Renal cortex interstitium (tissue), 11 donors: ENCODE data around the gene KDM6B. TPM values are rescaled to one million over a fixed set of nuclear protein-coding genes. Genes with fewer than 3 reads are reported as not detected.
A peak's percentile ranks its signal among the peaks of the same experiment; 100 is the strongest.

Experiments
- DNase-seq, 11 donors: peaks; one replicate each; pipeline ENCODE4 v3.0.0-alpha.2; 2013; ENCODE audit warnings: low read depth in 9 of 11, low spot score in 4 of 11; ENCODE audit errors: extremely low read depth in 1 of 11
- polyA plus RNA-seq, 3 donors: library from polyadenylated mRNA; unstranded; fragments of 120-200 nt; gene quantifications; one replicate each; pipeline ENCODE4 v1.2.1, GENCODE V29; 2013; ENCODE audit not compliant: insufficient read length in 3 of 3

Gene KDM6B
- polyA plus RNA-seq, 3 donors: 20.9 to 35.4 (median 28.3) TPM

GRCh38 chr17:7846765-7847661 is 13.0 kb downstream of the KDM6B start:
- DNase-seq: no peak

GRCh38 chr17:7848131-7848579 is 14.1 kb downstream of the KDM6B start:
- no peak for DNase-seq

GRCh38 chr17:7848739-7849129 is 14.7 kb downstream of the KDM6B start:
- no peak for DNase-seq

- DNase-seq: no peak
Measured at GRCh38 chr17:7849130-7849750, 15.2 kb downstream of the KDM6B start.

- no peak for DNase-seq
Measured at GRCh38 chr17:7849751-7850504, 15.9 kb downstream of the KDM6B start.

GRCh38 chr17:7850701-7851437 is 16.9 kb downstream of the KDM6B start:
- no peak for DNase-seq

- DNase-seq: peak in 4 of 11 donors; percentile 82 to 87 (median 85)
Measured at GRCh38 chr17:7851438-7852261, 17.6 kb downstream of the KDM6B start.

- DNase-seq: no peak
Measured at GRCh38 chr17:7852262-7852670, 18.2 kb downstream of the KDM6B start.

- no peak for DNase-seq
Measured at GRCh38 chr17:7852919-7853690, 19.1 kb downstream of the KDM6B start.

GRCh38 chr17:7853691-7854038 is 19.6 kb downstream of the KDM6B start:
- DNase-seq: no peak

GRCh38 chr17:7854078-7854777 is 20.2 kb downstream of the KDM6B start:
- DNase-seq: no peak

- peak in 1 of 11 donors; percentile 36 for DNase-seq
Measured at GRCh38 chr17:7854851-7855659, 21.0 kb downstream of the KDM6B start, which contains the start of gene TMEM88. Gene TMEM88, plus strand, starts transcription at chr17:7855066. Its CDS starts 9 bp downstream, at chr17:7855075.

- DNase-seq: no peak
Measured at GRCh38 chr17:7855660-7856010, 21.6 kb downstream of the KDM6B start.

GRCh38 chr17:7856011-7856810 is 22.2 kb downstream of the KDM6B start:
- DNase-seq: peak in 1 of 11 donors; percentile 30
